ENCODE data around the gene BABAM2.
"Not testable (repeated sequence)": the region's sequence is repeated elsewhere in the genome, so short reads cannot be mapped to it uniquely, and the experiment has no call there.

Gene BABAM2

DNA sequence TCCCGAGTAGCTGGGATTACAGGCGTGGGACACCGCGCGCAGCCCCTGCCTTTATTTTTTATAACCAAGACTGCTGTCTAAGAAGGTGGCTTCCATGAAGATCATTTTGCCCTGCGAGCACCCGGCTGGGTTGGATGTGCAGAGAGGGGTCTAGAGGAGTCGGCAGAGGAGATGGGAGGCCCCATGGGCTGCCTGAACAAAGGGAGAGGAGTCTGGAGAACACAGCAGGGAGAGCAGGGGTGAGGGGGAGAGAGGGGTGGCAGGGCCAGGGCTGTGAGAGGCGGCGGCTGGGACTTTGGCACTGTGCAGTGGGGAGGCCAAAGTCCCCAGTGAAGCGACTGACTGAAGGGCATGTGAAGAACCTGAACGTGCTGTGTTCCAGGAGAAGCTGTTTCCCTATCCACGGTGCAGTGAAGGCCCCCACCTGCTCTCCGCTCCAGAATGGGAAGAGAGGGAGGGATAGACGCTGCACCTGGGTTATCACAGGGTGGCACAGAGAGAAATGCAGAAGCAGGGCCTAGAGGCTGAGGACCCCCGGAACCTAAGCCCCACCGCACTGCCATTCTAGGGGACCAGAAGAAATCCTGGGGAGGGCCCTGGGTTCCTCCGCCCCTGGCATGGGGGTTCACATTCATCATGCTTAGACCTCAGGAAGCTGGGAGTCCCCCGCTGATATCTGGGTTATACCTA lies 477.3 kb downstream of the BABAM2 start:
- DNase-seq = no peak

DNA sequence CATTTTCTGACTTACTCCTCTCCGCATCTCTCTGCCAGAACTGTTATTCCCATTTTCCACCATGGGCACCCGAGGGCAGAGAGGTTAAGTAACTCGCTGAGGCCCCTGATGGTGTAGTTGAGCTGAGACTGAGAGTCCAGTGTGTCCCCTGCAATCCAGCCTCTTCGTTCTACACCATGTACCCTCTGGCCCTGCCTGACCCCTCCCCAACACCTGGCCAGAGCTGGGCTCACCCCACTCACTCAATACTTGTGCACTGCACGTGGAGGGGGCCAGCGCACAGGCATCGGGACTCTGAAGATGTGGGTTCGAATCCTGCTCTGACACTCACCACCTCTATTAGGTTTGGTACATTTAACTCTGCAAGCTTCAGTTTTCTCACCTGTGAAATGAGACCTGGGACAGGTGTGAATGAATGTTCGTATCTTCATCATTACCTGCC lies 477.8 kb downstream of the BABAM2 start:
- DNase-seq = no peak

GRCh38 chr2:28369358-28369757 lies 478.8 kb downstream of the BABAM2 start:
- DNase-seq = no peak

GRCh38 chr2:28370354-28370753 lies 479.8 kb downstream of the BABAM2 start:
- no peak for DNase-seq

- not testable (repeated sequence) for DNase-seq
Observed at GRCh38 chr2:28371728-28372127, 481.2 kb downstream of the BABAM2 start.

GRCh38 chr2:28373854-28374253 lies 483.3 kb downstream of the BABAM2 start:
- DNase-seq = no peak

DNA sequence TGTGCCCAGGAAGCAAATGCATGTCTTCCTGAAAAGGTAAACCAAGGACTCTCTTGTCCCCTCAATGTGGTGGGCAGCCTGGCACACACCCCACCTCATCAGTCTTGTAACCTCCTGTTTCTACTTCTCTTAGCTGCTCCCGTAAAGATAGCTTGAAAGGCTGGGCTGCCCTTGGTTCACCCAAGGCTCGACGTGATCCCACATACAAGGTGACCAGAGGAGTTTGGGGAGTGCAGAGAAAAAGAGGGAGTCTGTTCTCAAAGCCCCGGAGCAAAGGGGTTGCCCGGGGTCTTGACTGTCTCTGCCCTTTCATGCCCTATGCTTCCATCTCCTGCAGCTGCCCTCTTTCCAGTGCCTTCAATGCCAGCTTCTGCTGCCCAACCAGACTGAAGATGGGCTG lies 483.8 kb downstream of the BABAM2 start:
- DNase-seq = no peak

DNA sequence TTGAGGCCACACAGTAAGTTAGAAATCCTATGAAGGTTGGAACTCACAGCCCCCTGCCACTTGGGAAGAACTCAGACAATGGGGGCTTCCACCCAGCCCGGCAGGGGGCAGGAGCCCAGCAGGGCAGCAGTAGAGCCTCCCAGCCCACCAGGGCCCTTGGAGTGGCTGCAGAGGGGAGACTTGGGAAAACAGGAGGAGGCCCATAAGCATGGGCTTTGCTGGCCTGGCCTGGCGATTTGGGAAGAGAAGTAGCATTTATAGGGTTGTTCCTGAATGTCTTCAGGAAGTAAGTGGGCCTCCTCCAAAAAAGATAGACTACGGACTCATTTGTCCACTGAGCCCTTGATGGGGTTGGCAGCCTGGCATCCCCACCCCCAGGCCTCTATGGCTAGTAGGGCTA lies 484.7 kb downstream of the BABAM2 start:
- DNase-seq = no peak

DNA sequence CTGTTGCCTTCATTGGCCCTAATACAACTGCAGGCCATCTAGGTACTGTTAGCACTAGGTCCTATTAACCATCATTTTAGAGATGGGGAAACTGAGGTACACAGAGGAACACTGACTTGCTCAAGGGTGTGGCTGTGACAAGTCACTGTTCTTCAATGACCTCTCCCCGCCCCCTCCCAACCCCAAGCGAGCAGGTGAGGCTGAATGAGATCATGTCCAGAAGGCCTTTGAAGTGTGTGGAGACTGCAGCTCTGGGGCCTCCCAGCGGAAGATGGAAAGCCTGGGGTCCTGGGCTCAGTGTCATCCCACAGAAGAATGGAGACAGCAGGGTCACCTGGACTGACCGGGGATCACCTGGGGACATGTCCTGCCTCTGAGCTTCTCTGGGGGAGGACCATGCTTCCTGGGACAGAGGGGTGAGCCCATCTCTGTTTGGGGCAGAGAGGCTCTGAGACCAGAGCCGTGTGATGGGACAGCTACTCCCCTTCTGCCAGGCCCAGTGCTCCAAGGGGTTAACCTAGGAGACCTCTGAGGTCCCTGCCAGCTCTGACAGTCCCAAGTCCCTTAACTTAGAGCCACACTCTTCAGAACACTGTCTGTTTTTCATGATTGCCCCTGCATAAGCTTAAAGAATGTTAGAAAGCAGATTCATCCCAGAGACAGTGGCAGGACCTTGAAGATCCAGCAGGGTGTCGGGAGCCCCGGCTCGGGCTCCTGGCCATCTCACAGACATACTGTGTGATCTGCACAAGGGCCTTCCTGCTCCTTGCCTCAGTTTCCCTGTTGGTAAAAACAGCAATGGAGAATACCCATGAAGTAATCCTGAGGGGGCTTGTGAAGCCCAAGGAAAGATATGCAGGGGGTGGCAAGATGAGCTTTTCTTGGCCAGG lies 485.5 kb downstream of the BABAM2 start:
- DNase-seq = no peak

DNA sequence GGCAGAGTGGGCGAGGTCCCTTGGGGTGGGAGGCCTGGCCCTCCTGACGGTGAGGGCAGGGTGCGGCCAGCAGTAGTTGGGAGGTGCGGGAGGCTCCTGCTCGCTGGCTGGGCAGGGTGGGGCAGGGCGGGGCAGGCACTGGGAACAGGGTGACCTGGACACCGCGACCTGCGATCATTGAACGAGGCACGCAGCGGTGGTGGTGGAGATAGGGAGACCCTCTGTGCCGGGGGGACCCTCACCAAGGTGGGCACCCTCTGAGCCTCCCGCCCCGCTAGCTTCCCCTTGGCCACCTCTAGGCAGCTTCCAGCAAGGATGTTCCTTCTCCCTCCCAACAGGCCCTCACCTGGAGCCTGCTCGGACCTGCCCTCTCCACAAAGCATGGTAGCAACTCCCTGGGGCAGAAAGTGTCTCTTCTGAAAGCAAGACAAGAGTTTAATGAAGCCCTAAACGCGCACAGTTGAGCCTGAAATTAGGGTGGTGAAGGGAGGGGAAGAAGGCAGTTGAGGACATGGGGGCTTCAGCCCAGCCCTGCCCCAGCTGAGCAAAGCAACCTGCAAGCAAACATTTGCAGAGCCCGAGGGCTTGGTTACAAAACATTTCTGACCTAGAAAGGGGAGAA lies 486.8 kb downstream of the BABAM2 start:
- DNase-seq = no peak

DNA sequence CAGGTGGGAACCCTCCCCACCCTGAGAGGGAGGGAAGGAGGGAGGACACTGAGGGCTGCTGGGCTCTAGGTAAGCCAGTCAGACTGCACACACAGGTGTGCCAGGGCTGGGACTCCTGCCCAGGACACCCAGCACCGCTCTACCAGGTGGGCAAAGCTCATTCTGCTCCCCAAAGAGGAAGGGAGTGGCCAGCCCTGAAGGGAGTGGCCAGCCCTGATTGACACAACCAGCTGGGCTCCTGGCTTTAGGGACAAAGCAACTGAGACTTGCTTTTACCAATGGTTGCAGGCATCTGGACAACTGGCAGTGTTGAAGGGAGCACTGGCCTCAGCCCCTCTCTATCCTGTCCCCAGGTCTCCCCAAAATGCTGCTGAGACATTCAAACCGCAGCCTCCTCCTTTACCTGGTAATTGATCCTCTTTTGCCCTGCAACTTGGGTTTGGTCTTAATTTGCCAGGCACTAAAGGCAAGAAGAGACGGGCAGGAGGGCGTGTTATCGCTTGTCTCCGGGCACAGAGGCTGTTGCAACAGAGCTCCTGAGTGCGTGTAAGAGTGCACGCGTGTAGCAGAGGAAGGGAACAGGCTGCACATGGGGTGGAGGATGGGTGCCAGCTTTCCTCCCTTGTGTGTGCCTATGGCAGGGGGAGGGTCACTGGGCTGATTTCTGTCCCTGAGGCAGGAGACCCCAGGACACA lies 487.6 kb downstream of the BABAM2 start:
- no peak for DNase-seq

- DNase-seq = no peak
Observed at GRCh38 chr2:28378679-28379584, 488.4 kb downstream of the BABAM2 start.

GRCh38 chr2:28380219-28380618 lies 489.7 kb downstream of the BABAM2 start:
- no peak for DNase-seq

- no peak for DNase-seq
Observed at GRCh38 chr2:28381225-28382180, 491.0 kb downstream of the BABAM2 start.

DNA sequence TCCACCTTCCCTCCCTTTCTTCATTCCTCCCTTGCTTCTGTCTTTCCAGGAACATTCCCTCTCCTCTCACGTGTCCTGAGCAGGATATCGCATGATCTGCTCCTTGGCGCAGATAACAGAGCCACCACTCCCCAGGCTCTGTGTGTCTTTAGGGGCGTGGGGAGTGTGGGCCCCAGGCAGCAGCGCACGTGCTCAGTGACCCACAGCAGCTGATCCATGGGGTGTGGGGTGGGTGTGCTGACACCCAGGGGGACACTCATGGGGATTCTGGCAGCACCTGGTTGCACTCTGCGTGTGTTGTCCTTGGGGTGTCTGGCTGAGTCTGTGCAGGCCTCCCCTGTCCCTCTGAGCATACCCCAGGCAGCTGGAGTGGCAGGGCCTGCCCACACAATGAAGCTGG lies 492.2 kb downstream of the BABAM2 start:
- DNase-seq = no peak

DNA sequence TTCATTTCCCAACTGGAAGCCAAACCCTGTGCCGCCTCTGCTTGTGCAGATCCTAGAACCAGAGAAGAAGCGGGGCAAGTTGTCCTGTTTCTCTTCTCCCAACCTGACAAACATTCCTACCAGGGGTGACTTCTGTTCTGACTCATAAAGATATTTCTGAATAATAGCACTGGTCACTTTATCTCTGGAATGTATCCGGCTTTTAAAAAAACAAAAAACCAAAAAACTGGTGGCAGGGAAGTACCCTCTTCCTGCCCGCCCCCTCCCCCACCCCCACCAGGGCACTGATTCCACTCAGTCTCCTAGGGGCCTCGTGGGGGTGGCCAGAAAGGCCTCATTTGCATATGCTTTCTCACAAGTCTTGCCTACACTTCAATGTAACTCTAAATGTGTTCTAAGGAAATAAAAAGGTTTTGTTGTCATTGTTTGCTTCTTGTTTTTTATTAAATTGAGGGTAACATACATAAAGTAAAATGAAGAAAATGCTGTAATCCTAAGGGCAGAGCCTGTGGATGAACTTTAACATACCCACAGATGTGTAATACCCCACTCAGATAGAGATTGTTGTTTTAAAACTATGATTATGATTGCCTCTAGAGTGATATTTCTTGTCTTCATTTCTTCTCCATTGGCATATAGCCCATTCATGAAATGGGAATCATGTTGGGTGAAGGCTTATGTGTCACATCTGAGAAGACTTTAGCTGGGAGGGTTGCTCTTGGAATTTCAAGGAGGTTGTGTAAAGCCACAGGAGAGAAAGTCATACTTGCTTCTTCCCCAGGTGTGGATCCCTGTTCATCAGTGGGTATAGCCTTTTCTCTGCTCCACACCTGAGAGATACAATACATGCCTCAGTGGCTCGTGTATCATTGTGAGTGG lies 496.8 kb downstream of the BABAM2 start:
- no peak for DNase-seq

All from activated CD4-positive, alpha-beta T cell treated with anti-CD3 and anti-CD28 coated beads for 4 hours (primary cell).